SJSA1 (cell line): ENCODE results near the gene STK10. TPM values are rescaled to one million over a fixed set of nuclear protein-coding genes. Genes with fewer than 3 reads are reported as not detected.
"Not testable (repeated sequence)": the region's sequence is repeated elsewhere in the genome, so short reads cannot be mapped to it uniquely, and the experiment has no call there.

ENCODE experiments used
- DNase-seq, 2 experiments: peaks; one replicate each; pipeline ENCODE4 v3.0.0-alpha.2; 2015 to 2020; ENCODE audit warnings: low spot score in 2 of 2, low read depth in 1 of 2
- H3K27ac ChIP-seq: fragments of 250-450 bp; sonication (Bioruptor Pico); 2 replicates; pipeline ENCODE4 v1.5.1; 2020; ENCODE audit warnings: mild to moderate bottlenecking, moderate library complexity
- H3K27me3 ChIP-seq: fragments of 250-450 bp; sonication (Bioruptor Pico); replicated peaks from 2 replicates; pipeline ENCODE4 v1.5.1; 2020; ENCODE audit warnings: mild to moderate bottlenecking, moderate library complexity
- H3K36me3 ChIP-seq: fragments of 250-450 bp; sonication (Bioruptor Pico); 2 replicates; pipeline ENCODE4 v1.5.1; 2020; ENCODE audit warnings: mild to moderate bottlenecking
- H3K4me1 ChIP-seq: fragments of 250-450 bp; sonication (Bioruptor Pico); replicated peaks from 2 replicates; pipeline ENCODE4 v1.6.1; 2021; ENCODE audit warnings: mild to moderate bottlenecking
- H3K4me3 ChIP-seq: fragments of 250-450 bp; sonication (Bioruptor Pico); 2 replicates; pipeline ENCODE4 v1.5.1; 2020; ENCODE audit warnings: mild to moderate bottlenecking
- H3K9me3 ChIP-seq: fragments of 250-450 bp; sonication (Bioruptor Pico); replicated peaks from 2 replicates; pipeline ENCODE4 v1.5.1; 2020; ENCODE audit warnings: mild to moderate bottlenecking
- total RNA-seq: library from RNA; depleted of rRNA; stranded (reverse); fragments of >200 nt; shearing (Covaris generic); gene quantifications from 2 replicates; pipeline ENCODE4 v1.2.3, GENCODE V29; 2014

STK10 gene
- total RNA-seq, 1 experiment from 2014 or later, result 45.9 TPM

- Histone ChIP-seq H3K4me3 (no peak overlapping the region), H3K27ac (no peak overlapping the region), H3K27me3 (no peaks in the 10 kb centered on the region), H3K9me3 (no peaks in the 10 kb centered on the region), H3K36me3 (peaks cover 28% of the 10 kb centered on the region), H3K4me1 (no peaks in the 10 kb centered on the region)
- DNase-seq, result no peak
Measured at GRCh38 chr5:172207511-172207910, 19.5 kb upstream of the STK10 start.

DNA sequence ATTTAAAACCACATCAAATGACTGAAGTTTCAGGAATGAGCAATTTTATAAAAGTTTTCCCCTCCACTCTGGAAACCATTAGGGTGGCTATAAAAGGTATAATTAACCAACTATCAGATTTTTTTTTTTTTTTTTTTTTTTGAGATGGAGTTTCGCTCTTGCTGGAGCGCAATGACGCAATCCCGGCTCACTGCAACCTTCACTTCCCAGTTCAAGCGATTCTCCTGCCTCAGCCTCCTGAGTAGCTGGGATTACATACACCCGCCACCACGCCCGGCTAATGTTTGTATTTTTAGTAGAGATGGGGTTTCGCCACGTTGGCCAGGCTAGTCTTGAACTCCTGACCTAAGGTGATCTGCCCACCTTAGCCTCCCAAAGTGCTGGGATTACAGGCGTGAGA is 18.0 kb upstream of the STK10 start:
- not testable (repeated sequence) for DNase-seq, H3K27me3 ChIP-seq, H3K27ac ChIP-seq, H3K9me3 ChIP-seq, H3K4me3 ChIP-seq, H3K4me1 ChIP-seq
- H3K36me3 ChIP-seq, result peaks cover 13% of the 10 kb centered on the region

GRCh38 chr5:172200476-172200875 is 12.5 kb upstream of the STK10 start:
- Histone ChIP-seq H3K27ac (no peak overlapping the region), H3K36me3 (no peaks in the 10 kb centered on the region), H3K4me3 (no peak overlapping the region), H3K9me3 (no peaks in the 10 kb centered on the region; the same call in 1 of the 2 replicates), H3K27me3 (no peaks in the 10 kb centered on the region), H3K4me1 (no peaks in the 10 kb centered on the region)
- DNase-seq, result no peak

DNA sequence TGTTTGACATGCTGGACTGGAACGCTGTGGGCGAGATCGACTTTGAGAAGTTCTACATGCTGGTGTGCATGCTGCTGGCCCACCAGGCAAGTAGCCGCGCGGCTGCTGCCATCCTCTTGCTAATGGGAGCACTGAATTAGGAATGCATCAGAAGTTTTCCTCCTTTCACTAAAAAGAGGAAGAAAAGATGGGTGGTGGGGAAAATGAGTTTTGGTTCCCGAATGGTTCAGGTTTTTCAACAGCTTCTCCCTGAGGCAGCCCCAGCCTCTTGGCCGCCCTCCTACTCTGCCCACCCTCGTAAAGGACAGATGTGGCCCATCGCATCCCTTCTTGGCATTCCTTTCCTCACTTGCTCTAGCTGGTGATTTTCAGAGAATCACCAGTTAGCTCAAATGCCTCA is 11.4 kb upstream of the STK10 start:
- Histone ChIP-seq H3K36me3 (no peaks in the 10 kb centered on the region), H3K4me1 (no peaks in the 10 kb centered on the region), H3K4me3 (no peak overlapping the region), H3K9me3 (no peaks in the 10 kb centered on the region; the same call in 1 of the 2 replicates), H3K27me3 (no peaks in the 10 kb centered on the region), H3K27ac (no peak overlapping the region)
- DNase-seq, result no peak

- not testable (repeated sequence) for DNase-seq
Measured at GRCh38 chr5:172197775-172198174, 9.8 kb upstream of the STK10 start.

DNA sequence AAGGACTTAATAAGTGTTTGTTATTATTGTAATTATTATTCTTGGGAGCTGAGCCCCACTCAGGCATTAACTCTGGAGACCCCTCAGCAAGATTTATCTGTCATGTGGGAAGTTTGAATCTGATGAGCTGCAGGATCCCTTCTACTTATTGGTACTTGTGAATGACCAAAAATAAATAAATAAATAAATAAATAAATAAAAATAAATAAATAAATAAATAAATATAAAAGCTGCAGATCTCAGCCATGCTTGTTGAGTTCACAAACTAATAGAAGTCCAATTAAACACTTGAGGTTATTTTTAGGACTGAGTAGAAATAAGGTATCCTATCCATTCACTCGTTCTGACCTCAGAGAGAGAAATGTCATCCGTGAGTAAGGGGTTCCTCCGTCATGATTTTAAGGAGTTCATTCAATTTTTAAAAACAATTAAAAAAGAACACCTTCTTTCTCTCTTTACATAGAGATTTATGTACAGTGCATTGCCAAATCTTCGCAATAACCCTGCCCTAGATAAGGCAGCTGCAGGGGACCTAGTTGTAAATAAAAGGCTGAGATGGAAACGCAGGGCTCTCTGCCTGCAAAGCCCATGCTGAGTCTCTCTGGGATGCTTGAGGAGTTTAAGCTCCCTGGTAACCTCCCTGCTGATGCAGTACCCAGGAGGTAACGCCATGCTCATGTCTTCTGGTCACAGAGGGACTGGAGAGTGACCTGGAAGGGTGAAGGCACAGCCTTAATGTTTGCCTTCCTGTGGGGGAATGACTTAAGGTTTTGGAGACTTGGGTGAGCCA is 7.2 kb upstream of the STK10 start:
- H3K36me3 ChIP-seq, result no peaks in the 10 kb centered on the region
- no peaks in the 10 kb centered on the region for H3K27me3 ChIP-seq
- DNase-seq, result no peak
- no peak overlapping the region for H3K27ac ChIP-seq
- no peak overlapping the region for H3K4me3 ChIP-seq
- H3K9me3 ChIP-seq, result no peaks in the 10 kb centered on the region; the same call in 1 of the 2 replicates
- H3K4me1 ChIP-seq, result no peaks in the 10 kb centered on the region

More at GRCh38 chr5:172197775-172198174, 9.8 kb upstream of the STK10 start:
- H3K27me3 ChIP-seq, H3K4me1 ChIP-seq, H3K27ac ChIP-seq, H3K9me3 ChIP-seq, H3K36me3 ChIP-seq, H3K4me3 ChIP-seq: not testable (repeated sequence)

GRCh38 chr5:172193872-172194271 is 5.8 kb upstream of the STK10 start, which contains the start of gene EFCAB9:
Gene EFCAB9, plus strand, starts transcription at chr5:172194172. Its CDS starts 1 bp downstream, at chr5:172194173.
- Histone ChIP-seq H3K27ac (no peak within 1 kb of the TSS), H3K36me3 (no peaks in the 10 kb centered on the region), H3K27me3 (no peaks in the 10 kb centered on the region), H3K4me1 (no peaks in the 10 kb centered on the region), H3K4me3 (no peak within 1 kb of the TSS), H3K9me3 (no peaks in the 10 kb centered on the region; the same call in 1 of the 2 replicates)
- DNase-seq, result no peak

GRCh38 chr5:172189693-172190296 is 1.8 kb upstream of the STK10 start:
- Histone ChIP-seq H3K27ac (no peak overlapping the region), H3K27me3 (no peaks in the 10 kb centered on the region), H3K4me3 (no peak overlapping the region), H3K9me3 (no peaks in the 10 kb centered on the region), H3K4me1 (peaks cover 21% of the 10 kb centered on the region), H3K36me3 (peaks cover 26% of the 10 kb centered on the region)
- DNase-seq, result no peak

GRCh38 chr5:172188893-172189692 is 1.1 kb upstream of the STK10 start:
- Histone ChIP-seq H3K27ac (no peak overlapping the region), H3K27me3 (no peaks in the 10 kb centered on the region), H3K4me1 (peaks cover 21% of the 10 kb centered on the region), H3K9me3 (no peaks in the 10 kb centered on the region), H3K36me3 (peaks cover 33% of the 10 kb centered on the region), H3K4me3 (peak overlapping the region; percentile 86)
- no peak for DNase-seq

DNA sequence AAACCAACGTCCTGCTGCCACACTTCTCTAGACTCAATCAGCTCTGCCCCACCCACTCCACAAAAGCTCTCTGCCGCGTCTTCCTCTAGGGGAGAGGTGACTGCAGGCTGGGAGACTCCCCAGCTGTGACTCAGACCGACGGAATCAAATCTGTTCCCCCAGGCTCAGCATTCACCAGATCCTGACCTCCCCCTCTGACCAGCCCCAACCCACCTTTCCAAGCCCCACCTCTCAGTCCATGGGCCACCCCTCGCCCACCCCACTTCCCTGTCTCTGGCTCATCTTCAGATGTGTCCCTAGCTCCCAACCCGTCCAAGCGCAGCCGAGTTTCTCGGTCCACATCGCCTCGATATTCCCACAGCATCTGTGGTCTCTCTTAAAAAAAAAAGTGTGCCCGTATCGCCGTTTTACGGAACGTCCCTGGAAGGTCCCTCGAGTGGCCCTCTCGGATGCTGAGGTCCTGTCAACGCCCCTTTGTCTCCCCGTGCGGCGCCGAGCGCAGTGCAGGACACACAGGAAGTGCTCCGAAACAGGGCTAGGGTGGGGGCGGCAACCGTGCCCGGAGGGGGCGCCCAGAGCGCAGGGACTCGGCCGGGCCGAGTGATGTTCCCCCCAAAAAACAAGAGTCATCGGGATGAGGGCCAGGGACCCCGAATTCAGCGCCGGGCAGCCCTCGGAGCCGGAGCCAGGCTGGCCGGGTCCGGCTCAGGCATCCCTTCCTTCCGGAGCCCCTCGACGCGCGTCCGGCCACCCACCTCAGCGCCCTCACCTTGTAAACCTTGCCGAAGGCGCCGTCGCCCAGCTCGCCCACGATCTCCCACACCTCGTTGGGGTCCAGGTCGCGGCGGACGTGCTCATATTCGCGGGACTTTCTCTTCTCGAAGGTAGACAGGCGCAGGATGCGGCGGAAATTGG is 649 bp downstream of the STK10 start:
- peak; percentile 78 to 90 for DNase-seq

GRCh38 chr5:172186114-172186695 is 1.8 kb downstream of the STK10 start:
- H3K36me3 ChIP-seq, result peaks cover 51% of the 10 kb centered on the region
- H3K27me3 ChIP-seq, result no peaks in the 10 kb centered on the region
- H3K4me1 ChIP-seq, result peaks cover 21% of the 10 kb centered on the region
- no peaks in the 10 kb centered on the region for H3K9me3 ChIP-seq
- peak overlapping the region; percentile 86 for H3K4me3 ChIP-seq
- peak overlapping the region; percentile 60 for H3K27ac ChIP-seq
- no peak for DNase-seq

More for the DNA sequence above, 649 bp downstream of the STK10 start:
- Histone ChIP-seq H3K27me3 (no peaks in the 10 kb centered on the region), H3K36me3 (peaks cover 46% of the 10 kb centered on the region), H3K9me3 (no peaks in the 10 kb centered on the region), H3K4me3 (peak overlapping the region; percentile 86), H3K27ac (peak overlapping the region; percentile 60), H3K4me1 (peaks cover 21% of the 10 kb centered on the region)

DNA sequence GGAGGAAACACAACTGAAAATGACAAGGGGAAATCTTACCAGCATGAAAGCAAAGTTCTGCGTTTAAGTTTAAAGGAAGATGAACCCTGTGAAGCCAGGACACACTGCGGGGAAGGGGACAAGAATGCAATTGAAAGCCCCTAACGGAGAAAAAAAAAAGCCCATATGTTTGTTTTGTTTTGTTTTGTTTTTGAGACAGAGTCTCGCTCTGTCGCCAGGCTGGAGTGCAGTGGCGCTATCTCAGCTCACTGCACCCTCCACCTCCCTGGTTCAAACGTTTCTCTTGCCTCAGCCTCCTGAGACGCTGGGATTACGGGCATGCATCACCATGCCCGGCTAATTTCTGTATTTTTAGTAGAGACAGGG is 2.9 kb downstream of the STK10 start:
- H3K27me3 ChIP-seq, result no peaks in the 10 kb centered on the region
- no peaks in the 10 kb centered on the region for H3K9me3 ChIP-seq
- H3K36me3 ChIP-seq, result peaks cover 60% of the 10 kb centered on the region
- no peak overlapping the region for H3K4me3 ChIP-seq
- DNase-seq, result no peak
- peaks cover 31% of the 10 kb centered on the region for H3K4me1 ChIP-seq
- no peak overlapping the region for H3K27ac ChIP-seq

GRCh38 chr5:172183881-172184280 is 4.1 kb downstream of the STK10 start:
- no peak overlapping the region for H3K27ac ChIP-seq
- no peak overlapping the region for H3K4me3 ChIP-seq
- no peaks in the 10 kb centered on the region for H3K27me3 ChIP-seq
- H3K9me3 ChIP-seq, result no peaks in the 10 kb centered on the region
- H3K4me1 ChIP-seq, result peaks cover 43% of the 10 kb centered on the region
- peaks cover 60% of the 10 kb centered on the region for H3K36me3 ChIP-seq
- DNase-seq, result no peak
